Lower leg skin (tissue), 4 donors: Measurements from ENCODE around the gene RAD9A. TPM values are rescaled to one million over a fixed set of nuclear protein-coding genes. Genes with fewer than 3 reads are reported as not detected.

Source experiments
- DNase-seq, 2 donors: peaks; one replicate each; pipeline ENCODE4 v3.0.0-alpha.2; 2019; ENCODE audit warnings: low spot score in 2 of 2
- H3K4me3 ChIP-seq: fragments of 200-600 bp; sonication (generic); 2 replicates; pipeline ENCODE4 v1.5.1; 2017; ENCODE audit warnings: mild to moderate bottlenecking, low read depth; ENCODE audit not compliant: poor library complexity, severe bottlenecking
- CTCF ChIP-seq, 3 donors: fragments of 450-650 bp; IDR thresholded peaks; one replicate each; pipeline ENCODE4 v1.5.1; 2016; ENCODE audit warnings: antibody characterized with exemption in 3 of 3, mild to moderate bottlenecking in 3 of 3, moderate library complexity in 2 of 3
- POLR2A ChIP-seq, 2 donors: fragments of 450-650 bp; IDR thresholded peaks; one replicate each; pipeline ENCODE4 v1.6.1; 2016 to 2017; ENCODE audit warnings: antibody characterized with exemption in 2 of 2, mild to moderate bottlenecking in 1 of 2, moderate library complexity in 1 of 2
- WGBS, 2 donors: methylation state at CpG; one replicate each; pipeline ENCODE4 v1.1.5; 2018; 5-methylcytosine and 5-hydroxymethylcytosine counted together
- intact Hi-C: fragments of 100-400 bp; cut with DNase I; formaldehyde crosslinking; loops from one replicate; pipeline ENCODE4 v1.15.0; 2023; ENCODE audit warnings: low total_unique reads
- total RNA-seq, 4 donors: library from RNA; depleted of rRNA; stranded (reverse); fragments of >200 nt; gene quantifications; one replicate each; pipeline ENCODE4 v1.1.0, GENCODE V29; 2016

Gene RAD9A
- total RNA-seq, 4 donors from 2014 or later, result 24.9 to 28.5 (median 27.2) TPM

- 57 to 64% methylated on average over 14 of the region's 14 CpGs for WGBS, 2 donors
- intact Hi-C loops, result no loop called here
- no peak overlapping the region for H3K4me3 ChIP-seq
- no peak for TF ChIP-seq CTCF (IDR thresholded peaks at IDR 0.05)
- TF ChIP-seq POLR2A (IDR thresholded peaks at IDR 0.05), result no peak
- no peak for DNase-seq
These were observed 25.9 kb upstream of the RAD9A start for GRCh38 chr11:67365736-67366444.

GRCh38 chr11:67366546-67366945 lies 25.2 kb upstream of the RAD9A start:
- 17 to 19% methylated on average over 8 of the region's 8 CpGs for WGBS, 2 donors
- no peak for TF ChIP-seq CTCF (IDR thresholded peaks at IDR 0.05)
- no peak for TF ChIP-seq POLR2A (IDR thresholded peaks at IDR 0.05)
- no peak for DNase-seq
- no peak overlapping the region for H3K4me3 ChIP-seq
- intact Hi-C loops, result no loop called here

- intact Hi-C loops, result no loop called here
- 29 to 44% methylated on average over 19 to 20 of the region's 25 CpGs for WGBS, 2 donors
- TF ChIP-seq POLR2A (IDR thresholded peaks at IDR 0.05), result no peak
- no peak for TF ChIP-seq CTCF (IDR thresholded peaks at IDR 0.05)
- DNase-seq, result no peak
- no peak overlapping the region for H3K4me3 ChIP-seq
These were observed 24.6 kb upstream of the RAD9A start for GRCh38 chr11:67366961-67367760.

GRCh38 chr11:67367761-67368227 lies 24.0 kb upstream of the RAD9A start:
- H3K4me3 ChIP-seq, result no peak overlapping the region
- WGBS, 2 donors, result 31 to 39% methylated on average over 7 of the region's 7 CpGs
- intact Hi-C loops, result no loop called here
- TF ChIP-seq CTCF (IDR thresholded peaks at IDR 0.05), result no peak
- no peak for TF ChIP-seq POLR2A (IDR thresholded peaks at IDR 0.05)
- no peak for DNase-seq

- WGBS, 2 donors, result 81 to 89% methylated on average over 3 of the region's 3 CpGs
- intact Hi-C loops, result no loop called here
- no peak for DNase-seq
- no peak for TF ChIP-seq POLR2A (IDR thresholded peaks at IDR 0.05)
- TF ChIP-seq CTCF (IDR thresholded peaks at IDR 0.05), result no peak
- no peak overlapping the region for H3K4me3 ChIP-seq
These were observed 23.2 kb upstream of the RAD9A start for GRCh38 chr11:67368621-67369020.
